Testis (tissue), 2 donors: ENCODE data around the gene ANKRD55.

Experiments used
- CTCF ChIP-seq, 3 experiments: fragments of 450-650 bp in 2 of 3; fragments of 200-600 bp in 1 of 3; sonication (generic) in 1 of 3; IDR thresholded peaks; one replicate each; pipeline ENCODE4 v1.5.1; 2016 to 2019; ENCODE audit warnings: antibody characterized with exemption in 3 of 3, mild to moderate bottlenecking in 2 of 3, moderate library complexity in 1 of 3
- POLR2A ChIP-seq: fragments of 450-650 bp; IDR thresholded peaks from one replicate; pipeline ENCODE4 v1.6.1; 2017; ENCODE audit warnings: antibody characterized with exemption, mild to moderate bottlenecking, moderate library complexity

- TF ChIP-seq CTCF (IDR thresholded peaks at IDR 0.05) (no peak), POLR2A (no peak)
Measured at GRCh38 chr5:56059854-56060253, 173.3 kb downstream of the ANKRD55 start.
